ENCODE measurements around the gene PHF24.

DNA sequence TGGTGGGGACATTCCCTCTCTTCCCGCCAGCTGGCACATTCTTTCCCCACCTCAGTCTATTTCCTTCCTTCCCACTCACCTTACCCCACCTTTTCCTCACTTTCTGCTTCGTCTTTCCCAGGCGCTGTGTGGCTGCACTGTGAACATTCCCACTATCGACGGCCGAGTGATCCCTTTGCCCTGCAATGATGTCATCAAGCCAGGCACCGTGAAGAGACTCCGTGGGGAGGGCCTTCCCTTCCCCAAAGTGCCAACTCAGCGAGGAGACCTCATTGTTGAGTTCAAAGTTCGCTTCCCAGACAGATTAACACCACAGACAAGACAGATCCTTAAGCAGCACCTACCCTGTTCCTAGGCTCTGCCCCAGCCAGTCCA, 38.8 kb downstream of the PHF24 start:
- TF ChIP-seq, protein P1, sequence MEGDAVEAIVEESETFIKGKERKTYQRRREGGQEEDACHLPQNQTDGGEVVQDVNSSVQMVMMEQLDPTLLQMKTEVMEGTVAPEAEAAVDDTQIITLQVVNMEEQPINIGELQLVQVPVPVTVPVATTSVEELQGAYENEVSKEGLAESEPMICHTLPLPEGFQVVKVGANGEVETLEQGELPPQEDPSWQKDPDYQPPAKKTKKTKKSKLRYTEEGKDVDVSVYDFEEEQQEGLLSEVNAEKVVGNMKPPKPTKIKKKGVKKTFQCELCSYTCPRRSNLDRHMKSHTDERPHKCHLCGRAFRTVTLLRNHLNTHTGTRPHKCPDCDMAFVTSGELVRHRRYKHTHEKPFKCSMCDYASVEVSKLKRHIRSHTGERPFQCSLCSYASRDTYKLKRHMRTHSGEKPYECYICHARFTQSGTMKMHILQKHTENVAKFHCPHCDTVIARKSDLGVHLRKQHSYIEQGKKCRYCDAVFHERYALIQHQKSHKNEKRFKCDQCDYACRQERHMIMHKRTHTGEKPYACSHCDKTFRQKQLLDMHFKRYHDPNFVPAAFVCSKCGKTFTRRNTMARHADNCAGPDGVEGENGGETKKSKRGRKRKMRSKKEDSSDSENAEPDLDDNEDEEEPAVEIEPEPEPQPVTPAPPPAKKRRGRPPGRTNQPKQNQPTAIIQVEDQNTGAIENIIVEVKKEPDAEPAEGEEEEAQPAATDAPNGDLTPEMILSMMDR (IDR thresholded peaks at IDR 0.05), result no peak
- no peak for TF ChIP-seq POLR2A (IDR thresholded peaks at IDR 0.05)

All from lower leg skin (tissue), 3 donors.